HG03432 (cell line): ENCODE measurements around the gene FGF1.

Experiments
- ATAC-seq: cut with Tn5 transposase; IDR thresholded peaks from one replicate; pipeline ENCODE4 v1.9.1; 2021; ENCODE audit warnings: mild to moderate bottlenecking, moderate library complexity; ENCODE audit not compliant: unreplicated experiment

Gene FGF1

GRCh38 chr5:142547445-142548380 is 138.2 kb downstream of the FGF1 start:
- no peak for ATAC-seq

GRCh38 chr5:142545650-142546322 is 140.1 kb downstream of the FGF1 start:
- ATAC-seq, result no peak

DNA sequence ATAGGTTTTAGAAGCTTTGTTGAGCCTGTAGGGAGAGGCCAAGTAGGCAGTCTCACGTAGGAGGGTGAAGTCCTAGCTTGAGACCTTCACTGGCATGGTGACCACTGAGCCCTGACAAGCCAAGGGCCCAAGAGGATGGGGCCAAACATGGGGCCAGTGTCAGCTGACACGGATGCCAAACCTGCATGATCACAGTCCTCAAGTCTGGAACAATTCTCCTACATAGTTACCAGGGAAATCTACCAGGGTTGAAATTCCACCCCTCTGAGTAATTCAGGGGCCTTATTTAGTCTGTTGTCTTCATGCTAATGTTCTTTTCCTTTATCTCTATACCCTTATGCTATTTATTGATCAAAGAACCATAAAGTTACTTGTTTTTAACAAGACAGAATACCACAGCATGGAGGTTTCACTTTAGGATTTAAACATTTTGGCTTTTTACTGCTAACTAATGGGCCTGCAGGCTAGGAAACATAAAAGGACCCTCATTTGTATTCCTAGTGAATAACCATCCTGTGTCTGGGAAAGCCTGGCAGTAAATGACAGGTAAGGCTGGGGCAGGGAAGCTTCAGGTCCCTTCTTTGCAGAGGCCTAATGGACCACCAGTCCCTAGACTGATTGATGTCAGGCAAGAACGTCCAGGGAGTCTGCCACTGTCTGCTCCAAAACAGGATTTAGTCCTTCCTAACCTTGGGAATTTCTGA is 140.8 kb downstream of the FGF1 start:
- no peak for ATAC-seq

DNA sequence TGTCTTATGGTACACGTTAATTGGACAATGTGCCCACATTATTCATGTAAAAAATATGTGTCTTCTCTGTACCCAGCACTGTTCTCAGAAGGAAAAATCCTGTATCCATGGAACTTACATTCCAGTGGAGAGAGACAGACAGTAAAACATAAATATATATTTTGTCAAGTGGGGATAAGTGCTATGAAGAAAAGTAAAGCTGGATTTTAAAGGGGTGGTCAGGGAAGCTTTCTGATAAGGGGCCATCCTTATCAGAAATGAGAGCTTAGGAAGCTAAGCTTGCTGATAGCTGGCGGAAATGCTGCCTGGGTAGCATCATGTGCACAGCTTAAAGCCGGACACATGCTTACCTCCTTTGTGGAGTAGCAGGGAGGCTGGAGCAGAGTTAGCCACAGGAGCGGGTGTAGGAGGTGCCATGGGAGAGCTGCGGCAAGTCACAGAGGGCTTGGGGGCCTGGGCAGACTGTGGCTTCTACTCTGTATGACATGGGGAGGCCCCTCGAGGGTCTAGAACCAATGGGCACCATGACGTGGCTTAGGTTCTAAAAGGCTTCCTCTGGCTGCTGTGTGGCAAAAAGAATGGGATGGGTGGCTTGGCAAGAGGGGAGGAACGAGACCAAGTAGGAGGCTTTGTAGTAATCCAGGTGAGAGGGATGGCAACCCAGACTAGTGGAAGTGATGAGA is 141.7 kb downstream of the FGF1 start:
- no peak for ATAC-seq

DNA sequence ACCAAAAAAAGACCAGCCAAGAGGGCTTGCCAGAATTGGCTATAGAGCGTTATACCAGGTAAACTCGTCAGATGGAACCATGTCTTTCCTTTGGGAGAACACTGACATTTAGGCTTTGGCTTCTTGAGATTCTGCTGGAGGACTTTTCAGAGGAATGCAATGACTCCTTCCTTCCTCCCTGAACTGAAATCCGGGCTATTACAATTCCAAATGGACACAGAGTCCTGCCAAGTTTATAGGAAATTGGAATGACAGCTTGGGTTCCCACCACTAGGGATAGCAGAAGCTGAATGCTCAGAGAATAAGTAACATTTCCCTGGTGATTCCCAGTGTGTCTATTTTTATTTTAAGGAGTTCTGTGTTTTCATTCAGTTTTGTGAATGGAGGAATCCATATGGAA is 143.0 kb downstream of the FGF1 start:
- no peak for ATAC-seq
